C4-2B (cell line): ENCODE results near the gene SLC9C2.
"Not testable (repeated sequence)": the region's sequence is repeated elsewhere in the genome, so short reads cannot be mapped to it uniquely, and the experiment has no call there.

Source experiments
- CTCF ChIP-seq: fragments of 450-650 bp; conservative IDR thresholded peaks from 2 replicates; pipeline ENCODE4 v1.5.1; 2017; ENCODE audit warnings: mild to moderate bottlenecking
- ZFX ChIP-seq: fragments of 450-650 bp; IDR thresholded peaks from 2 replicates; pipeline ENCODE4 v1.6.1; 2017

- not testable (repeated sequence) for TF ChIP-seq CTCF, ZFX
These were observed 140.2 kb downstream of the SLC9C2 start for GRCh38 chr1:173462666-173463065.
